Fibroblast of lung (primary cell): ENCODE data around the gene ZNF546. TPM values are rescaled to one million over a fixed set of nuclear protein-coding genes. Genes with fewer than 3 reads are reported as not detected.

Experiments used
- DNase-seq, 2 donors: peaks; one replicate each; pipeline versions ENCODE4 v3.0.0 to v3.0.0-alpha.2; 2010; ENCODE audit warnings: low read depth in 2 of 2
- H2AFZ ChIP-seq: 2 replicates; pipeline ENCODE4 v1.5.1; 2012; ENCODE audit warnings: low read length, control low read depth, inconsistent platforms
- H3K27ac ChIP-seq: 2 replicates; pipeline ENCODE4 v1.5.1; 2011; ENCODE audit warnings: low read length, control low read depth; ENCODE audit not compliant: insufficient read depth
- H3K27me3 ChIP-seq: 2 replicates; pipeline ENCODE4 v1.5.1; 2011; ENCODE audit warnings: mild to moderate bottlenecking, low read length; ENCODE audit not compliant: control insufficient read depth, insufficient read depth
- H3K36me3 ChIP-seq: 2 replicates; pipeline ENCODE4 v1.5.1; 2011; ENCODE audit warnings: low read length; ENCODE audit not compliant: control insufficient read depth, insufficient read depth
- H3K4me1 ChIP-seq: 2 replicates; pipeline ENCODE4 v1.5.1; 2011; ENCODE audit warnings: low read length; ENCODE audit not compliant: control insufficient read depth, insufficient read depth; ENCODE audit errors: extremely low read depth
- H3K4me2 ChIP-seq: 2 replicates; pipeline ENCODE4 v1.5.1; 2011; ENCODE audit warnings: low read length, control low read depth; ENCODE audit not compliant: insufficient read depth; ENCODE audit errors: extremely low read depth
- H3K4me3 ChIP-seq, 4 experiments: fragments of 200-600 bp in 1 of 4; sonication (generic) in 1 of 4; replicated peaks in 1 of 4; 2 replicates each; pipeline ENCODE4 v1.5.1; 2011 to 2016; ENCODE audit warnings: low read length in 4 of 4, low read depth in 3 of 4, mild to moderate bottlenecking in 3 of 4, control low read depth in 2 of 4, inconsistent platforms in 1 of 4, mixed read lengths in 1 of 4; ENCODE audit not compliant: insufficient read depth in 1 of 4; ENCODE audit errors: control extremely low read depth in 1 of 4
- H3K79me2 ChIP-seq: 2 replicates; pipeline ENCODE4 v1.5.1; 2012; ENCODE audit warnings: mild to moderate bottlenecking, low read length, inconsistent platforms; ENCODE audit not compliant: control insufficient read depth, insufficient read depth
- H3K9ac ChIP-seq: 2 replicates; pipeline ENCODE4 v1.5.1; 2011; ENCODE audit warnings: mild to moderate bottlenecking, low read length, control low read depth; ENCODE audit not compliant: insufficient read depth
- H3K9me3 ChIP-seq: 2 replicates; pipeline ENCODE4 v1.5.1; 2012; ENCODE audit warnings: low read depth, low read length; ENCODE audit not compliant: control insufficient read depth, insufficient read depth
- H4K20me1 ChIP-seq: 2 replicates; pipeline ENCODE4 v1.5.1; 2011; ENCODE audit warnings: low read length; ENCODE audit not compliant: control insufficient read depth, insufficient read depth; ENCODE audit errors: extremely low read depth
- EZH2 ChIP-seq: IDR thresholded peaks from 2 replicates; pipeline ENCODE4 v1.5.1; 2012; ENCODE audit warnings: low read length, control low read depth, mild to moderate bottlenecking; ENCODE audit errors: missing control alignments
- polyA plus RNA-seq, 2 donors: library from polyadenylated mRNA; depleted of rRNA in 1 of 2; stranded (reverse) in 1 of 2; unstranded in 1 of 2; fragments of >200 nt; gene quantifications; 2 replicates each; pipeline ENCODE4 v1.2.1, GENCODE V29; 2011 to 2012; ENCODE audit warnings: missing spikeins in 1 of 2
- total RNA-seq: library from RNA; depleted of rRNA; stranded (reverse); fragments of >200 nt; gene quantifications from 2 replicates; pipeline ENCODE4 v1.2.1, GENCODE V29; 2014
- TF ChIP-seq, protein P1 (sequence below), 2 donors: IDR thresholded peaks in 1 of 2; conservative IDR thresholded peaks in 1 of 2; 1 replicate in 1 of 2; 2 replicates in 1 of 2; pipeline ENCODE4 v1.5.1; 2011 to 2012; ENCODE audit warnings: low read length in 2 of 2, control low read depth in 1 of 2, inconsistent platforms in 1 of 2, low read depth in 1 of 2, mild to moderate bottlenecking in 1 of 2

ZNF546 gene
- total and polyA plus RNA-seq, 2 donors (not counting 1 experiment from before 2014, with no cell fraction given): 1.6 to 15.7 TPM

DNA sequence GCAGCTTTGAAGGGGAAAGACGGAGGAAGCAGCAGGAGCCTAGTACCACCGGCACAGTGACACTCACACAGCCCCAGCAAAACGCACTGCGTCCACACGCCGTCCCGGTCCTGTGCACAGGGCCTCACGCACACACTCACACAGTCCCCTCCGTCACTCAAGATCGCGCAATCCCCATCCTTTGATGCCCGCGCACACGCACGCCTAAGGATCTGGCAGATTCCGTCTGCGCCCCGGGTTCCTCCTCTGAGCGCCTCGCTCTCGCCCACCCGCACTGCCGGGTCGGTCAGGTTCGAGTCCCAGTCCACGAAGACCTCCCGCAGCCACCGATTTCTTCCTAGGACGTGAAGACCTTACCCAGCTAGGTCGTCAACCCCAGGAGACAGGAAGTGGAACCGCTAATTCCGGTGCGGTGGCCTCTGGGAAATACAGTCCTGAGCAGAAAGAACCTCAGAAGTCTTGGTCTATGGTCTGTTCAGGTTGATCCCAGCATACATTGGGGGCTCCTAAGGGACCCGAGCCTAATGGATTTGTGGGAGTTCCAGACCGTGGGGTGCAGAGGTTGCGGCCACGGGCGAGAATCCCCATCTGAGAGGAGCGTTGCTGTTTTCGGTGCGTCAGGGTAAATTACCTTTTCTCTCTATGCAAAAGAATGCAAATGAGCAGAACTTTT lies 59.1 kb downstream of the ZNF546 start, which contains the start of gene ZNF780B:
ZNF780B (minus strand) TSS at position 400 of the 673 bp plus-strand sequence. CDS start 5,899 bp downstream, outside the sequence.
- peak within 1 kb of the TSS; percentile 78 for H3K27ac ChIP-seq
- peak within 1 kb of the TSS; percentile 85 to 93 (median 91) for H3K4me3 ChIP-seq
- H3K27me3 ChIP-seq: no peaks in the 10 kb centered on the region
- H3K79me2 ChIP-seq: peaks cover 12% of the 10 kb centered on the region
- H4K20me1 ChIP-seq: no peaks in the 10 kb centered on the region
- no peaks in the 10 kb centered on the region for H3K4me1 ChIP-seq
- peak within 1 kb of the TSS; percentile 97 for H2AFZ ChIP-seq
- TF ChIP-seq, protein P1, sequence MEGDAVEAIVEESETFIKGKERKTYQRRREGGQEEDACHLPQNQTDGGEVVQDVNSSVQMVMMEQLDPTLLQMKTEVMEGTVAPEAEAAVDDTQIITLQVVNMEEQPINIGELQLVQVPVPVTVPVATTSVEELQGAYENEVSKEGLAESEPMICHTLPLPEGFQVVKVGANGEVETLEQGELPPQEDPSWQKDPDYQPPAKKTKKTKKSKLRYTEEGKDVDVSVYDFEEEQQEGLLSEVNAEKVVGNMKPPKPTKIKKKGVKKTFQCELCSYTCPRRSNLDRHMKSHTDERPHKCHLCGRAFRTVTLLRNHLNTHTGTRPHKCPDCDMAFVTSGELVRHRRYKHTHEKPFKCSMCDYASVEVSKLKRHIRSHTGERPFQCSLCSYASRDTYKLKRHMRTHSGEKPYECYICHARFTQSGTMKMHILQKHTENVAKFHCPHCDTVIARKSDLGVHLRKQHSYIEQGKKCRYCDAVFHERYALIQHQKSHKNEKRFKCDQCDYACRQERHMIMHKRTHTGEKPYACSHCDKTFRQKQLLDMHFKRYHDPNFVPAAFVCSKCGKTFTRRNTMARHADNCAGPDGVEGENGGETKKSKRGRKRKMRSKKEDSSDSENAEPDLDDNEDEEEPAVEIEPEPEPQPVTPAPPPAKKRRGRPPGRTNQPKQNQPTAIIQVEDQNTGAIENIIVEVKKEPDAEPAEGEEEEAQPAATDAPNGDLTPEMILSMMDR (conservative IDR thresholded peaks at IDR 0.05 in 1 of 2, IDR thresholded peaks at IDR 0.05 in 1 of 2; ENCODE audit: low read depth in 1 of 2, low read length in 2 of 2): no peak
- no peak for TF ChIP-seq EZH2
- H3K4me2 ChIP-seq: peak within 1 kb of the TSS; percentile 99
- peak; percentile 58 to 61 for DNase-seq
- no peaks in the 10 kb centered on the region for H3K36me3 ChIP-seq
- peak within 1 kb of the TSS; percentile 77 for H3K9ac ChIP-seq
- H3K9me3 ChIP-seq: no peaks in the 10 kb centered on the region

GRCh38 chr19:40056505-40056904 lies 59.6 kb downstream of the ZNF546 start:
- Histone ChIP-seq H3K4me3 (peak overlapping the region; percentile 85 to 93 (median 91)), H3K27me3 (no peaks in the 10 kb centered on the region), H3K4me2 (peak overlapping the region; percentile 99), H4K20me1 (no peaks in the 10 kb centered on the region), H2AFZ (peak overlapping the region; percentile 97), H3K36me3 (no peaks in the 10 kb centered on the region), H3K9ac (peak overlapping the region; percentile 77), H3K27ac (peak overlapping the region; percentile 78), H3K4me1 (no peaks in the 10 kb centered on the region), H3K79me2 (peaks cover 12% of the 10 kb centered on the region), H3K9me3 (no peaks in the 10 kb centered on the region)
- DNase-seq: no peak
- TF ChIP-seq, protein P1 (conservative IDR thresholded peaks at IDR 0.05 in 1 of 2, IDR thresholded peaks at IDR 0.05 in 1 of 2; ENCODE audit: low read depth in 1 of 2, low read length in 2 of 2): no peak
- no peak for TF ChIP-seq EZH2

DNA sequence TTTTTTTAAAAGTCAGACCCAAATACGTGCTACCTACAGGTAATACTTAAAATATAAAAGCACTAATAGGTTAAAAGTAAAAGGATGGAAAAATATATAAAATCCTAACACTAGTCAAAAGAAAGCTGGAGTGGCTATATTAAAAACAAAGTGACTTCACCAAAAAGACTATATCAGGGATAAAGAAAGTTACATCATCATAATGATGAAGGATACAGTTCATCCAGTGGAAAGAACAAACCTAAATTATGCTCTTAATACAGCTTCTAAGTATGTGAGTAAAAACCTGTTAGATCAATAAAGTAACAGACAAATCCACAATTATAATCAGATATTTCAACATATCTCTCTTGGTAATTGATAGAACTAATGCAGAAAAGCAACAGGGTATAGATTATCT lies 60.3 kb downstream of the ZNF546 start:
- Histone ChIP-seq H3K4me2 (no peak overlapping the region), H3K27ac (no peak overlapping the region), H3K79me2 (peaks cover 12% of the 10 kb centered on the region), H3K27me3 (no peaks in the 10 kb centered on the region), H3K4me1 (no peaks in the 10 kb centered on the region), H3K9ac (no peak overlapping the region), H3K4me3 (peak overlapping the region in 2 of 4 experiments; percentile 85 to 90), H2AFZ (no peak overlapping the region), H3K9me3 (no peaks in the 10 kb centered on the region), H4K20me1 (no peaks in the 10 kb centered on the region), H3K36me3 (no peaks in the 10 kb centered on the region)
- no peak for DNase-seq
- TF ChIP-seq EZH2: no peak
- TF ChIP-seq, protein P1 (conservative IDR thresholded peaks at IDR 0.05 in 1 of 2, IDR thresholded peaks at IDR 0.05 in 1 of 2; ENCODE audit: low read depth in 1 of 2, low read length in 2 of 2): no peak
